Coronary artery (tissue), 2 donors: ENCODE measurements around the gene KLF12.
A peak's percentile ranks its signal among the peaks of the same experiment; 100 is the strongest.

Experiments
- DNase-seq: peaks from one replicate; pipeline ENCODE4 v3.0.0-alpha.2; 2017; ENCODE audit warnings: low spot score
- H3K27ac ChIP-seq, 2 donors: fragments of 200-600 bp; sonication (generic); one replicate each; pipeline ENCODE4 v1.5.1; 2016 to 2019
- H3K4me3 ChIP-seq: fragments of 200-600 bp; sonication (generic); 2 replicates; pipeline ENCODE4 v1.5.1; 2016; ENCODE audit warnings: mild to moderate bottlenecking, moderate library complexity
- TF ChIP-seq, protein P1 (sequence below): fragments of 200-600 bp; sonication (generic); IDR thresholded peaks from one replicate; pipeline ENCODE4 v1.5.1; 2019; ENCODE audit warnings: antibody characterized with exemption

KLF12 gene

GRCh38 chr13:74129500-74130191 lies 4.6 kb downstream of the KLF12 start:
- no peak for DNase-seq
- Histone ChIP-seq H3K4me3 (no peak overlapping the region), H3K27ac (peak overlapping the region in 1 of 2 donors; percentile 46)
- TF ChIP-seq, protein P1, sequence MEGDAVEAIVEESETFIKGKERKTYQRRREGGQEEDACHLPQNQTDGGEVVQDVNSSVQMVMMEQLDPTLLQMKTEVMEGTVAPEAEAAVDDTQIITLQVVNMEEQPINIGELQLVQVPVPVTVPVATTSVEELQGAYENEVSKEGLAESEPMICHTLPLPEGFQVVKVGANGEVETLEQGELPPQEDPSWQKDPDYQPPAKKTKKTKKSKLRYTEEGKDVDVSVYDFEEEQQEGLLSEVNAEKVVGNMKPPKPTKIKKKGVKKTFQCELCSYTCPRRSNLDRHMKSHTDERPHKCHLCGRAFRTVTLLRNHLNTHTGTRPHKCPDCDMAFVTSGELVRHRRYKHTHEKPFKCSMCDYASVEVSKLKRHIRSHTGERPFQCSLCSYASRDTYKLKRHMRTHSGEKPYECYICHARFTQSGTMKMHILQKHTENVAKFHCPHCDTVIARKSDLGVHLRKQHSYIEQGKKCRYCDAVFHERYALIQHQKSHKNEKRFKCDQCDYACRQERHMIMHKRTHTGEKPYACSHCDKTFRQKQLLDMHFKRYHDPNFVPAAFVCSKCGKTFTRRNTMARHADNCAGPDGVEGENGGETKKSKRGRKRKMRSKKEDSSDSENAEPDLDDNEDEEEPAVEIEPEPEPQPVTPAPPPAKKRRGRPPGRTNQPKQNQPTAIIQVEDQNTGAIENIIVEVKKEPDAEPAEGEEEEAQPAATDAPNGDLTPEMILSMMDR: no peak

- H3K27ac ChIP-seq: peak overlapping the region; percentile 21 to 64
- peak overlapping the region; percentile 14 for H3K4me3 ChIP-seq
- no peak for DNase-seq
- TF ChIP-seq, protein P1: no peak
Measured at GRCh38 chr13:74128156-74128767, 5.9 kb downstream of the KLF12 start.

DNA sequence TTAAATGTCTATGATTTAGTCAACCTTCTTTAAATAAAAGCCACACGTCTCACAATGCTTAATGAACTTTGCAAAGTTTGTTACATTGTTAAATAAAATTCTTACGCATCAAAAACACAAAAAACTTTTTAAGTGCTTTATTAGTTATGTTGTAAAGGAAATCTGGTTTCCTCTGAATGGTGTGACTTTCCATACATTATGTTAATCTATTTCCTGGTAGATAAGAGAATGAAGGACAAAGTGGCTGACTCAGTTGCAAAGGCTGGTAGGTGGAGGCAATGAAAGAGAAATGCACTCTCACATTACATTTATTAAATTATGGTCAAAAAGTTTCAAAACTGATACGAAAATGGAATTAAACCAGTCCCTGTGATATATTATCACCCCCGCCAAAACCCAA lies 15.9 kb downstream of the KLF12 start:
- TF ChIP-seq, protein P1: no peak
- no peak overlapping the region for H3K4me3 ChIP-seq
- no peak overlapping the region for H3K27ac ChIP-seq
- DNase-seq: no peak

GRCh38 chr13:74117207-74117705 lies 16.9 kb downstream of the KLF12 start:
- DNase-seq: no peak
- Histone ChIP-seq H3K4me3 (no peak overlapping the region), H3K27ac (no peak overlapping the region)
- TF ChIP-seq, protein P1: no peak

- TF ChIP-seq, protein P1: no peak
- DNase-seq: no peak
- H3K4me3 ChIP-seq: no peak overlapping the region
- H3K27ac ChIP-seq: no peak overlapping the region
Measured at GRCh38 chr13:74115133-74115532, 19.1 kb downstream of the KLF12 start.

DNA sequence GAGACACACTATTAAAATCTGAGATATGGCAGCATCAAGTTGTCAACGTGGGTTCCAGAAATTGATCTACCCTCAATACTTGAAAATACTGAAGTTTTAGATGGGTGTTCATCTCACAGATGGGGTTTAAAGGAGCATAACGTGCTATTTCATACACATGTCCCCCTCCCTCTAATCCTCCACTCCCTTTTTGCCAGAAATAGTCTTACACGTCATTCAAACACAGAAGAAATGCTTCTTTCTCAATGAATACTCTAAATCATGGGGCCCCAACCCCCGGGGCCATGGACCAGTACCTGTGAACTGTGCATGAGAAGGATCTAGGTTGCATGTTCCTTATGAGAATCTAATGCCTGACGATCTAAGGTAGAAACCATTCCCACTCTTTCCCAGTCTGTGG lies 19.6 kb downstream of the KLF12 start:
- no peak for DNase-seq
- H3K4me3 ChIP-seq: no peak overlapping the region
- TF ChIP-seq, protein P1: no peak
- H3K27ac ChIP-seq: no peak overlapping the region

- H3K4me3 ChIP-seq: no peak overlapping the region
- TF ChIP-seq, protein P1: no peak
- DNase-seq: no peak
- H3K27ac ChIP-seq: no peak overlapping the region
Measured at GRCh38 chr13:74114202-74114601, 20.0 kb downstream of the KLF12 start.
